H1 (cell line): ENCODE results near the gene GMEB1.

Source experiments
- CBX8 ChIP-seq: fragments of 300-800, 300-1000 bp; sonication (generic); IDR thresholded peaks from 2 replicates; pipeline ENCODE4 v1.7.1; 2016; ENCODE audit warnings: low read depth, low read length, borderline replicate concordance
- EGR1 ChIP-seq: IDR thresholded peaks from 2 replicates; pipeline ENCODE4 v1.6.1; 2011; ENCODE audit warnings: low read depth, low read length, borderline replicate concordance
- KDM5A ChIP-seq: fragments of 200-600 bp; IDR thresholded peaks from 2 replicates; pipeline ENCODE4 v1.7.1; 2012; ENCODE audit warnings: mild to moderate bottlenecking, low read length, inconsistent platforms, mixed read lengths
- SP2 ChIP-seq: IDR thresholded peaks from 2 replicates; pipeline ENCODE4 v1.6.1; 2012; ENCODE audit warnings: mild to moderate bottlenecking, low read length, inconsistent platforms

GRCh38 chr1:28758420-28758819 lies 89.8 kb downstream of the GMEB1 start:
- no peak for TF ChIP-seq SP2
- TF ChIP-seq KDM5A, result no peak
- TF ChIP-seq CBX8, result no peak
- no peak for TF ChIP-seq EGR1
